HCT116 (cell line): ENCODE results near the gene CDH13. TPM values are rescaled to one million over a fixed set of nuclear protein-coding genes. Genes with fewer than 3 reads are reported as not detected.

Source experiments
- ATAC-seq: fragments of 200-7000 bp; cut with Tn5 transposase; 2 replicates; pipeline ENCODE4 v1.9.1; 2020; ENCODE audit warnings: mild to moderate bottlenecking, moderate library complexity
- BruUV-seq: library from RNA; stranded (reverse); fragments of 400-500 nt; replicated peaks from 2 replicates; lab custom pipeline; 2021; lab: Mats Ljungman, UMichigan
- CTCF ChIA-PET: fragments of 300-600 bp; sonication (Branson Sonifier 250); formaldehyde crosslinking; loops from one replicate; lab custom pipeline; 2021; ENCODE audit warnings: antibody characterized with exemption; lab: Charles Lee
- POLR2A ChIA-PET: fragments of 300-600, 350-600 bp; sonication (Branson Sonifier 250); formaldehyde crosslinking; loops from one replicate; lab custom pipeline; 2021; ENCODE audit warnings: antibody characterized with exemption; lab: Charles Lee
- RAD21 ChIA-PET, 2 experiments: fragments of 300-600 bp; sonication (Branson Sonifier 250); formaldehyde crosslinking; loops; one replicate each; lab custom pipeline; 2023; ENCODE audit warnings: low total read pairs in 2 of 2; ENCODE audit not compliant: uncharacterized antibody in 2 of 2, unreplicated experiment in 2 of 2, low non-redundant PET in 1 of 2; lab: Charles Lee
- DNase-seq: peaks from one replicate; pipeline ENCODE4 v3.0.0-alpha.2; 2010; ENCODE audit warnings: low read depth, low spot score
- H2AFZ ChIP-seq: fragments of 200-600 bp; shearing (Covaris generic), sonication (generic); 2 replicates; pipeline ENCODE4 v1.6.1; 2017; ENCODE audit warnings: low read depth, mixed run types, mixed read lengths, antibody characterized with exemption, low read length; ENCODE audit not compliant: poor library complexity, severe bottlenecking
- H3K27ac ChIP-seq: 2 replicates; pipeline ENCODE4 v1.5.1; 2012; ENCODE audit warnings: low read depth, low read length
- H3K27me3 ChIP-seq: fragments of 200-600 bp; sonication (generic); 2 replicates; pipeline ENCODE4 v1.6.1; 2016; ENCODE audit warnings: mixed run types, low read length, mixed read lengths; ENCODE audit not compliant: insufficient read depth
- H3K36me3 ChIP-seq, 2 experiments: fragments of 200-500 bp in 1 of 2; fragments of 200-600 bp in 1 of 2; sonication (Bioruptor generic) in 1 of 2; sonication (generic) in 1 of 2; 2 replicates each; pipeline versions ENCODE4 v1.5.1 to v1.6.1; 2014 to 2016; ENCODE audit warnings: low read length in 2 of 2, inconsistent platforms in 1 of 2, mixed read lengths in 1 of 2, mixed run types in 1 of 2; ENCODE audit not compliant: insufficient read depth in 2 of 2, control insufficient read depth in 1 of 2
- H3K4me1 ChIP-seq, 2 experiments: fragments of 200-600 bp in 1 of 2; sonication (generic) in 1 of 2; 2 replicates each; pipeline versions ENCODE4 v1.5.1 to v1.6.1; 2012 to 2017; ENCODE audit warnings: low read length in 2 of 2, inconsistent platforms in 1 of 2, mild to moderate bottlenecking in 1 of 2, mixed read lengths in 1 of 2, mixed run types in 1 of 2, moderate library complexity in 1 of 2; ENCODE audit not compliant: insufficient read depth in 2 of 2, control insufficient read depth in 1 of 2
- H3K4me2 ChIP-seq: fragments of 200-600 bp; sonication (generic); 2 replicates; pipeline ENCODE4 v1.6.1; 2017; ENCODE audit warnings: mixed run types, low read length, mixed read lengths
- H3K4me3 ChIP-seq, 2 experiments: fragments of 200-600 bp in 1 of 2; sonication (generic) in 1 of 2; replicated peaks in 1 of 2; 2 replicates each; pipeline ENCODE4 v1.5.1; 2011 to 2016; ENCODE audit warnings: low read length in 2 of 2, control low read depth in 1 of 2, low read depth in 1 of 2, mild to moderate bottlenecking in 1 of 2, mixed read lengths in 1 of 2, mixed run types in 1 of 2
- H3K79me2 ChIP-seq: fragments of 200-600 bp; sonication (generic); 2 replicates; pipeline ENCODE4 v1.6.1; 2017; ENCODE audit warnings: mild to moderate bottlenecking, mixed run types, low read length, moderate library complexity, mixed read lengths; ENCODE audit not compliant: insufficient read depth
- H3K9ac ChIP-seq: fragments of 200-600 bp; sonication (generic); 2 replicates; pipeline ENCODE4 v1.6.1; 2016; ENCODE audit warnings: low read length, mixed read lengths
- H3K9me2 ChIP-seq: fragments of 200-600 bp; sonication (generic), shearing (Covaris generic); 2 replicates; pipeline ENCODE4 v1.6.1; 2017; ENCODE audit warnings: mixed run types, mild to moderate bottlenecking, moderate library complexity; ENCODE audit not compliant: insufficient read depth
- H3K9me3 ChIP-seq, 2 experiments: fragments of 200-500 bp in 1 of 2; fragments of 200-600 bp in 1 of 2; sonication (Bioruptor generic) in 1 of 2; sonication (generic) in 1 of 2; 2 replicates each; pipeline ENCODE4 v1.6.1; 2014 to 2017; ENCODE audit warnings: low read length in 2 of 2, mixed read lengths in 2 of 2, inconsistent platforms in 1 of 2, low read depth in 1 of 2, mild to moderate bottlenecking in 1 of 2, mixed run types in 1 of 2, moderate library complexity in 1 of 2; ENCODE audit not compliant: control insufficient read depth in 1 of 2, insufficient read depth in 1 of 2
- H4K20me1 ChIP-seq: fragments of 200-600 bp; sonication (generic), shearing (Covaris generic); 2 replicates; pipeline ENCODE4 v1.6.1; 2017; ENCODE audit warnings: mixed run types, mild to moderate bottlenecking, moderate library complexity; ENCODE audit not compliant: insufficient read depth
- ATF3 ChIP-seq: IDR thresholded peaks from 2 replicates; pipeline ENCODE4 v1.6.1; 2012
- CTCF ChIP-seq, 3 experiments: fragments of 200-600 bp in 1 of 3; sonication (generic) in 1 of 3; IDR thresholded peaks in 2 of 3; conservative IDR thresholded peaks in 1 of 3; 2 replicates each; pipeline ENCODE4 v1.5.1; 2012 to 2017; ENCODE audit warnings: low read depth in 2 of 3, low read length in 2 of 3, antibody characterized with exemption in 1 of 3, borderline replicate concordance in 1 of 3, control low read depth in 1 of 3, mild to moderate bottlenecking in 1 of 3, mixed read lengths in 1 of 3, mixed run types in 1 of 3, moderate library complexity in 1 of 3; ENCODE audit not compliant: insufficient read depth in 1 of 3
- ELF1 ChIP-seq: IDR thresholded peaks from 2 replicates; pipeline ENCODE4 v1.6.1; 2012; ENCODE audit warnings: low read depth, borderline replicate concordance
- EZH2 ChIP-seq: fragments of 200-600 bp; sonication (generic); IDR thresholded peaks from 2 replicates; pipeline ENCODE4 v1.6.1; 2017; ENCODE audit warnings: antibody characterized with exemption, mixed run types
- EZH2phosphoT487 ChIP-seq: fragments of 200-600 bp; IDR thresholded peaks from 2 replicates; pipeline ENCODE4 v1.6.1; 2018; ENCODE audit warnings: antibody characterized with exemption, borderline replicate concordance
- POLR2A ChIP-seq: IDR thresholded peaks from 2 replicates; pipeline ENCODE4 v1.7.0; 2011; ENCODE audit warnings: borderline replicate concordance; ENCODE audit not compliant: insufficient read depth, insufficient read length; ENCODE audit errors: extremely low read depth
- REST ChIP-seq: IDR thresholded peaks from 2 replicates; pipeline ENCODE4 v1.6.1; 2012; ENCODE audit warnings: low read depth
- SP1 ChIP-seq: IDR thresholded peaks from 2 replicates; pipeline ENCODE4 v1.6.1; 2012; ENCODE audit warnings: low read depth
- ZBTB33 ChIP-seq: IDR thresholded peaks from 2 replicates; pipeline ENCODE4 v1.6.1; 2011; ENCODE audit warnings: mild to moderate bottlenecking, low read length, moderate library complexity; ENCODE audit not compliant: insufficient replicate concordance; ENCODE audit errors: extremely low read depth
- intact Hi-C: fragments of 100-400 bp; cut with micrococcal nuclease; formaldehyde crosslinking; loops from 2 replicates; pipeline ENCODE4 v1.10.0; 2022
- total RNA-seq: library from RNA; stranded (reverse); gene quantifications from one replicate; pipeline ENCODE4 v1.2.1, GENCODE V29; 2021; ENCODE audit not compliant: unreplicated experiment

Gene CDH13
- total RNA-seq, 1 experiment from 2014 or later, result not detected

- Histone ChIP-seq H3K27ac (no peak overlapping the region), H3K79me2 (no peaks in the 10 kb centered on the region), H3K4me2 (no peak overlapping the region), H3K36me3 (no peaks in the 10 kb centered on the region), H3K27me3 (no peaks in the 10 kb centered on the region), H4K20me1 (no peaks in the 10 kb centered on the region), H2AFZ (no peak overlapping the region), H3K9me3 (no peaks in the 10 kb centered on the region; a peak in 1 of 4 replicates), H3K4me3 (no peak overlapping the region), H3K4me1 (peaks cover 9 to 13% of the 10 kb centered on the region in 2 experiments), H3K9ac (no peak overlapping the region), H3K9me2 (no peaks in the 10 kb centered on the region)
- no peak for ATAC-seq
- TF ChIP-seq ELF1, result no peak
- TF ChIP-seq SP1, result no peak
- no peak for TF ChIP-seq POLR2A
- TF ChIP-seq REST, result no peak
- TF ChIP-seq CTCF (IDR thresholded peaks at IDR 0.05 in 2 of 3, conservative IDR thresholded peaks at IDR 0.05 in 1 of 3; ENCODE audit: borderline replicate concordance in 1 of 3, insufficient read depth in 1 of 3, low read depth in 2 of 3, low read length in 2 of 3), result no peak
- no peak for TF ChIP-seq EZH2phosphoT487
- no peak for TF ChIP-seq ZBTB33
- no peak for TF ChIP-seq EZH2
- TF ChIP-seq ATF3, result no peak
- CTCF ChIA-PET, result no interaction called here
- BruUV-seq, result no TSS peak
- DNase-seq, result no peak
- RAD21 ChIA-PET, result no interaction called here
- POLR2A ChIA-PET, result no interaction called here
- intact Hi-C loops, result no loop called here
Measured at GRCh38 chr16:83837566-83837965, 1210.8 kb downstream of the CDH13 start.
